ENCODE data around the gene PLK3.

DNA sequence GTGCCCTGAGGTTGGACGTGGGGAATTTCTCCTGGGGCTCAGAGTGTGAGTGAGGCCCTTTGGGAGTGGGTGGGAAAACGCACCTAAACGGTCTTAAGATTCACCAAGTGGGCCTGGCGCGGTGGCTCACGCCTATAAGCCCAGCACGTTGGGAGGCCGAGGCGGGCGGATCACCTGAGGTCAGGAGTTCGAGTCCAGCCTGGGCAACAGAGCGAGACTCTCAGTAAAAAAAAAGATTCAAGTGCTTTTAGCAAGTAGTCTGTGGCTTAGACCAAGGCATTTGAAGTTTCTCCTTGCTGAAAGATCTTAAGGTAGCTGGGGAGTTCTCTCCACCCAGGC is 23.5 kb upstream of the PLK3 start:
- TF ChIP-seq, protein P1, sequence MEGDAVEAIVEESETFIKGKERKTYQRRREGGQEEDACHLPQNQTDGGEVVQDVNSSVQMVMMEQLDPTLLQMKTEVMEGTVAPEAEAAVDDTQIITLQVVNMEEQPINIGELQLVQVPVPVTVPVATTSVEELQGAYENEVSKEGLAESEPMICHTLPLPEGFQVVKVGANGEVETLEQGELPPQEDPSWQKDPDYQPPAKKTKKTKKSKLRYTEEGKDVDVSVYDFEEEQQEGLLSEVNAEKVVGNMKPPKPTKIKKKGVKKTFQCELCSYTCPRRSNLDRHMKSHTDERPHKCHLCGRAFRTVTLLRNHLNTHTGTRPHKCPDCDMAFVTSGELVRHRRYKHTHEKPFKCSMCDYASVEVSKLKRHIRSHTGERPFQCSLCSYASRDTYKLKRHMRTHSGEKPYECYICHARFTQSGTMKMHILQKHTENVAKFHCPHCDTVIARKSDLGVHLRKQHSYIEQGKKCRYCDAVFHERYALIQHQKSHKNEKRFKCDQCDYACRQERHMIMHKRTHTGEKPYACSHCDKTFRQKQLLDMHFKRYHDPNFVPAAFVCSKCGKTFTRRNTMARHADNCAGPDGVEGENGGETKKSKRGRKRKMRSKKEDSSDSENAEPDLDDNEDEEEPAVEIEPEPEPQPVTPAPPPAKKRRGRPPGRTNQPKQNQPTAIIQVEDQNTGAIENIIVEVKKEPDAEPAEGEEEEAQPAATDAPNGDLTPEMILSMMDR (conservative IDR thresholded peaks at IDR 0.05; ENCODE audit: low read depth in 2 of 2) = no peak
- TF ChIP-seq EZH2phosphoT487 (IDR thresholded peaks at IDR 0.05; ENCODE audit: unreplicated experiment) (no peak), POLR2AphosphoS5 (IDR thresholded peaks at IDR 0.05; ENCODE audit: low read depth) (no peak), EZH2 (IDR thresholded peaks at IDR 0.05; ENCODE audit: low read depth, unreplicated experiment) (no peak), REST (IDR thresholded peaks at IDR 0.05; ENCODE audit: unreplicated experiment) (no peak), CREB1 (CRISPR knock-in tag; IDR thresholded peaks at IDR 0.05; ENCODE audit: low read depth) (no peak), JUNB (IDR thresholded peaks at IDR 0.05; ENCODE audit: unreplicated experiment) (no peak), ZNF331 (CRISPR knock-in tag; IDR thresholded peaks at IDR 0.05; ENCODE audit: low read depth) (no peak), STAT1 (IDR thresholded peaks at IDR 0.05; ENCODE audit: unreplicated experiment) (no peak), NANOG (IDR thresholded peaks at IDR 0.05; ENCODE audit: borderline replicate concordance) (no peak), ZNF114 (CRISPR knock-in tag; IDR thresholded peaks at IDR 0.05) (no peak), ZNF462 (CRISPR knock-in tag; IDR thresholded peaks at IDR 0.05) (no peak)
- TF ChIP-seq, protein P2, sequence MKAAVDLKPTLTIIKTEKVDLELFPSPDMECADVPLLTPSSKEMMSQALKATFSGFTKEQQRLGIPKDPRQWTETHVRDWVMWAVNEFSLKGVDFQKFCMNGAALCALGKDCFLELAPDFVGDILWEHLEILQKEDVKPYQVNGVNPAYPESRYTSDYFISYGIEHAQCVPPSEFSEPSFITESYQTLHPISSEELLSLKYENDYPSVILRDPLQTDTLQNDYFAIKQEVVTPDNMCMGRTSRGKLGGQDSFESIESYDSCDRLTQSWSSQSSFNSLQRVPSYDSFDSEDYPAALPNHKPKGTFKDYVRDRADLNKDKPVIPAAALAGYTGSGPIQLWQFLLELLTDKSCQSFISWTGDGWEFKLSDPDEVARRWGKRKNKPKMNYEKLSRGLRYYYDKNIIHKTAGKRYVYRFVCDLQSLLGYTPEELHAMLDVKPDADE (IDR thresholded peaks at IDR 0.05) = no peak

Measured in GM23338 (cell line).